Measurements from ENCODE around the gene PFDN2. TPM values are rescaled to one million over a fixed set of nuclear protein-coding genes. Genes with fewer than 3 reads are reported as not detected.
"Not testable (repeated sequence)": the region's sequence is repeated elsewhere in the genome, so short reads cannot be mapped to it uniquely, and the experiment has no call there.

PFDN2 gene
- polyA plus RNA-seq, 1 donor from 2014 or later: 95.2 TPM

DNA sequence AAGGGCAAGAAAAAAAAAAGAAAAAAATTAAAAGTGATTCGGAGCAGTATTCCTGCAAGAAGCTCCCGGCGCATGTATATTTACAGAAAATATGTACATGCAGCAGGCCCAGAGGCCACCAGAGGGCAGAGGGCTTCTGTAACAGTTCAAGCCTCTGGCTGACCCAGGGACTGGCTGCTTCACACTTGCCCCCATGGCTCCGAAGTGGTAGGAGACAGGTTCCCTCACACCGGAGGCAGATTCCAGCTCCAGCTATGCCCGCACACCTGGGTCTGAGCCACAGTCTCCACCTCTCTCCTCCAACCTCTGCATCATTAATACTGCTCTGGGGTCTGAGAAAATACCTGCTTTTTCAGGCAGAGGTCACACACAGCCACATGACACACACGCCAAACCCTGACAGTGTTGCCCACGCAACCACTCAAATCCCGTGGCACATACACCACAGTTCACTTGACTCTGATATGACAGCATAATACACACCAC lies 45.9 kb downstream of the PFDN2 start:
- no peaks in the 10 kb centered on the region for H3K9me3 Mint-ChIP-seq
- H3K36me3 Mint-ChIP-seq: peaks cover 1% of the 10 kb centered on the region
- no peaks in the 10 kb centered on the region for H3K27me3 Mint-ChIP-seq
- H3K4me1 Mint-ChIP-seq: peaks cover 19 to 28% (median 27%) of the 10 kb centered on the region in 3 donors
- H3K4me3 Mint-ChIP-seq: peak overlapping the region in 1 of 4 donors; percentile 69
- H3K27ac Mint-ChIP-seq: peak overlapping the region in 1 of 3 donors; percentile 98

GRCh38 chr1:161070761-161071160 lies 47.1 kb downstream of the PFDN2 start:
- Mint-ChIP-seq H3K4me3 (no peak overlapping the region), H3K36me3 (peaks cover 5% of the 10 kb centered on the region), H3K27ac (peak overlapping the region; percentile 97 to 100 (median 98)), H3K4me1 (peaks cover 24 to 34% (median 34%) of the 10 kb centered on the region in 3 donors), H3K9me3 (no peaks in the 10 kb centered on the region), H3K27me3 (no peaks in the 10 kb centered on the region)

DNA sequence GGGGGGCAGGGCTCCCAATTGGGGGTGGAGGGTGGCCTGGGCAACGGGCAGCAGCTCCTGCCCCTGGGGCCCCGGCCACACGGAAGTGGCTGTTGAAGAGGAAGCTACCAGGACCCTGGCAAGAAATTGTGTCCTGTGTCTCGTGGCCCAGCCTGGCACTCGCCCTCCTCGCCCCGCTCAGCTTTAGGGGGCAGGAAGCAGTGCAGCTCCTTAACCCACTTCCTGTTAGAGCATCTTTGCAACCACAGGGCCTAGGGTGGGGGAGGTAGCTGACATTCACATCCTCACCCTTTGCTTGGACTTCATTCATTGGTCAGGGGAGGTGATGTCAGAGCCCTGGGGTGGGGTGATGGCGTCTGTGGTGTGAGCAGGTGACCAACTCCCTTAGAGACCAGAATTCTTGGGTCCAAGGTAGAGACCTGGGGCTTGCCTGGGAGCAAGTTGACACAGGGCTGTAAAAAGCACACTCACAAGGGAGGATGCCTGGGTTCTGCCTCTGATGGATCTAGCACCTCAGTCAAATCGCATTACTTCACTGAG lies 48.0 kb downstream of the PFDN2 start, which contains the start of gene ARHGAP30:
Gene ARHGAP30 (minus strand): TSS at position 161 of the 540 bp plus-strand sequence. CDS start 267 bp downstream, outside the sequence.
- H3K27me3 Mint-ChIP-seq: no peaks in the 10 kb centered on the region
- peak within 1 kb of the TSS; percentile 97 to 100 (median 98) for H3K27ac Mint-ChIP-seq
- peaks cover 24 to 36% (median 34%) of the 10 kb centered on the region in 3 donors for H3K4me1 Mint-ChIP-seq
- H3K4me3 Mint-ChIP-seq: peak within 1 kb of the TSS; percentile 97 to 98 (median 98)
- H3K9me3 Mint-ChIP-seq: no peaks in the 10 kb centered on the region
- H3K36me3 Mint-ChIP-seq: peaks cover 5% of the 10 kb centered on the region

DNA sequence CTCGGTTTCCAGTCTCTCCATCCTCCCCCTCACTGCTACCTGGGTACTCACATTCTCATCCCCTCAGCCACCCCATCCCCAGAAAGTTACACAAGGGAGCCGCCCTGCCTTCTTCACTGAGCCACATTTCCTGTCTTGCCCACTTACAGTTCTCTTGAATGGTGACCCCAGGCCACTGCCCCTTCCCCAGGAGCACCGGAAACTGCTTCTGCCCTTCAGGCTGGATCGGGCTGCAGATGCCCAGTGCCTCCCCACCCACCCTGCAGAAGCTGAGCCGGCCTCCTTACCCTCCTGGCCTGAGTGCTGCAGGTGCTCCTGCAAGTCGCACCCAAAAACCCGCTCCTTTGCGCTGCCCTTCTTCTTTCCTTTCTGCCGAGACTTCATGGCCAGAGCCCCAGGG lies 48.6 kb downstream of the PFDN2 start:
- no peaks in the 10 kb centered on the region for H3K27me3 Mint-ChIP-seq

DNA sequence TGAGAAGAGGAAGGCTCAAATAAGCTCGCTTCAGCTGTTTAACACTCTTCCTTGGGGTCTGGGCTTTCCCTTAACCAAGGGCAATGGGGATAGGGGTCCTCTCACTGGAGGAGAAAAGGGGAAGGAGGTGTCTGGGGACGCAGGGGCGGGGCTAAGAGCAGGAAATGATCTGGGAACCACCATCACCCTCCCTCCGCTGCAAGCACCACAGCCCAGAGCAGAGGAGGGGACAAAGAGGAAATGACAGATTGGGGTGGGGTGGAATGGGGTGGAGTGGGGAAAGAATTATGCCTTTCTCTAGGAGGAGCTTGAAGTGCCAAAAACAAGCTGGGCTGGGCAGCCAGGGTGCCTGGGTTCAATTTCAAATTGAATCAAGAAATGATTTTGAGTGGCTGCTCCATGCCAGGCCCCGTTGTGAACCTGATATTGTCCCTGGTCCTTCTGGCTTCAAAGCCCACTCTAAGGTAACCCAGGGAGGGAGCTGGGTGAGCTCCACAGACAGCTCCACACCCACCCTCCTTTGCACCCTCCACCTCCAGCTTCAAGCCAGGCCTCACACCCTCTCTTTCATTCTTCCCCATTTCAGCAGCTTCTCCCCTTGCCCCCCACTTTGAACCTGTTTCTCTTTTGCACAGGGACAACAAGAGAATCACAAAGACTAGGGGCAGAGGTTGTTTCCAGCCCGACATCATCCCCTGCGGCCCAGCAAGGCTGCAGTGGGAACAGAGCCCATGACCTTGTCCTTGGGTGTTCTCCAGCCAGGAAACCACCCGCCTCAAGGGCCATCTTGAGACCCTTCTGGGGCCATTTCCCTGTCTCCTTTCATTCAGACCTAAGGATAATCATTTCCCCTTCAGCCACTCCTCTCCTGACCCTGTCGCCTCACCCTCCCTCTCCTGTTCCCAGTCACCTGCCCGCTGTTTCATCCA lies 49.3 kb downstream of the PFDN2 start:
- peaks cover 31 to 46% (median 43%) of the 10 kb centered on the region in 3 donors for H3K4me1 Mint-ChIP-seq
- peaks cover 5% of the 10 kb centered on the region for H3K36me3 Mint-ChIP-seq
- H3K27ac Mint-ChIP-seq: peak overlapping the region; percentile 97 to 100 (median 98)
- H3K4me3 Mint-ChIP-seq: peak overlapping the region; percentile 97 to 98 (median 98)
- no peaks in the 10 kb centered on the region for H3K9me3 Mint-ChIP-seq
- no peaks in the 10 kb centered on the region for H3K27me3 Mint-ChIP-seq

More for the DNA sequence above, 48.6 kb downstream of the PFDN2 start:
- peak overlapping the region; percentile 97 to 98 (median 98) for H3K4me3 Mint-ChIP-seq
- H3K36me3 Mint-ChIP-seq: peaks cover 5% of the 10 kb centered on the region
- H3K27ac Mint-ChIP-seq: peak overlapping the region; percentile 97 to 100 (median 98)
- peaks cover 27 to 40% (median 39%) of the 10 kb centered on the region in 3 donors for H3K4me1 Mint-ChIP-seq
- H3K9me3 Mint-ChIP-seq: no peaks in the 10 kb centered on the region

DNA sequence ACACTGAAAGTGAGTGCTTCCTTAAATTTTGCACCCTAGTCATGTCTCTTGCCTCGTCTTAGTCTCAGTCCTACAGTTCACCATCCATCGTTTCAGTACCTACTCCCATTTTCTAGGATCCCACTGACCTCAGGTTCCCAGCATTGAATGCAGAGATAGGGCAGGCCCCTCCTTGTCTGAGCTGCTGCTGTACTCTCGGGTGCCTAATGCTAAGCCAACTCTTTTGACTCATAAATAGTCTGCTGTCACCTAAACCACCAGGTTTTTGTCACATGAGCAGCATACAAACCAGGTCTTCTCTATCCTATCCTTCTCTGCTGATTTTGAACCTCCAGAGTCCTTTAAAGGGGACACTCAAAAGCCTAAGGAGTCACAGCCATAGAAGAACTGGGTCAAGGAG lies 51.1 kb downstream of the PFDN2 start:
- peak overlapping the region; percentile 87 to 98 (median 98) for H3K4me3 Mint-ChIP-seq
- no peaks in the 10 kb centered on the region for H3K27me3 Mint-ChIP-seq
- peaks cover 5% of the 10 kb centered on the region for H3K36me3 Mint-ChIP-seq
- H3K27ac Mint-ChIP-seq: peak overlapping the region; percentile 97 to 100 (median 98)
- no peaks in the 10 kb centered on the region for H3K9me3 Mint-ChIP-seq
- H3K4me1 Mint-ChIP-seq: peaks cover 41 to 50% (median 47%) of the 10 kb centered on the region in 3 donors

GRCh38 chr1:161065681-161066080 lies 52.2 kb downstream of the PFDN2 start:
- peak overlapping the region in 3 of 4 donors; percentile 57 to 98 (median 60) for H3K4me3 Mint-ChIP-seq
- H3K4me1 Mint-ChIP-seq: peaks cover 36 to 48% (median 46%) of the 10 kb centered on the region in 3 donors
- H3K27ac Mint-ChIP-seq: peak overlapping the region in 2 of 3 donors; percentile 25 to 100
- not testable (repeated sequence) for H3K9me3 Mint-ChIP-seq, H3K27me3 Mint-ChIP-seq, H3K36me3 Mint-ChIP-seq

GRCh38 chr1:161063936-161064335 lies 53.9 kb downstream of the PFDN2 start:
- Mint-ChIP-seq H3K4me1 (peaks cover 29 to 47% (median 46%) of the 10 kb centered on the region in 3 donors), H3K27ac (peak overlapping the region; percentile 60 to 86 (median 78)), H3K4me3 (peak overlapping the region in 3 of 4 donors; percentile 72 to 84 (median 75))
- not testable (repeated sequence) for H3K36me3 Mint-ChIP-seq, H3K27me3 Mint-ChIP-seq, H3K9me3 Mint-ChIP-seq

DNA sequence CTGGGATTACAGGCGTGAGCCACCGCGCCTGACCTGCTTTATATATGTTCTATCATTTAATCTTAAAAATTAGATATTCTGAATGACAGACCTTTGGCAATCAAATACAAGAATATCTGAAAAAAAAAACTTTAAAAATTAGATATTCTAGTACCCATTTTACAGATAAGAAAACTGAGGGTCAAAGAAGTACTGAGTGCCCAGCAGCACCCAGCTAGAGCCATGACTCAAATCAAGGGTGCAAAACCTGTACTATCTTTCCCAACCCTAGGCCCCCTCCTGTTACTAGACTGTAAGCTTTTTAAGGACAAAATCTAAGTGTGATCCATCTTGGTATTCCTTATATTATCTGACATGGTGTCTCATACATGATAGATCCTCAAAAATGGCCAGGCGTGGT lies 56.4 kb downstream of the PFDN2 start:
- Mint-ChIP-seq H3K4me1 (peaks cover 20 to 34% (median 30%) of the 10 kb centered on the region in 3 donors), H3K36me3 (peaks cover 2% of the 10 kb centered on the region), H3K4me3 (peak overlapping the region in 1 of 4 donors; percentile 58), H3K27ac (no peak overlapping the region), H3K9me3 (no peaks in the 10 kb centered on the region), H3K27me3 (no peaks in the 10 kb centered on the region)

GRCh38 chr1:161059293-161059692 lies 58.5 kb downstream of the PFDN2 start:
- no peak overlapping the region for H3K4me3 Mint-ChIP-seq
- peaks cover 20 to 29% (median 22%) of the 10 kb centered on the region in 3 donors for H3K4me1 Mint-ChIP-seq
- H3K9me3 Mint-ChIP-seq: no peaks in the 10 kb centered on the region
- no peaks in the 10 kb centered on the region for H3K27me3 Mint-ChIP-seq
- H3K27ac Mint-ChIP-seq: peak overlapping the region in 2 of 3 donors; percentile 76 to 85
- H3K36me3 Mint-ChIP-seq: peaks cover 2% of the 10 kb centered on the region

DNA sequence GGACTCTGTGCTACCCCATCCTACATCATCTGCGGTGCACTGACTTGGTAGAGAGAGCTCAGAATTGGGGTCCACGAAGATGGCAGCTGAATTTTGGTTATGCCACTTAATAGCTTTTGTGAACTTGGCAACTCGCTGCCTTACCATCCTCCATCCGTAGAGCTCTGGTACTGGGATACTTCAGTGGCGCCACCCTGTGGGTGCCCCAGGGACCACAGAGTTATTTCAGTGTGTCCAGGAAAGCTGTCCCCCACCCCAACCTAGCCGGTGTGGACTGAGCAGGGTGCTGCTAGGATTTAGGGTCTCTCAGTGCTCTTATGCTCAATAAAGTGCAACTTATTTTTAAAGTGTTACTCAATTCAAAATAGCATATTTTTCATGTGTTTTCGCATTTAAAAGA lies 63.0 kb downstream of the PFDN2 start:
- no peaks in the 10 kb centered on the region for H3K27me3 Mint-ChIP-seq
- H3K9me3 Mint-ChIP-seq: no peaks in the 10 kb centered on the region
- H3K4me3 Mint-ChIP-seq: no peak overlapping the region
- no peak overlapping the region for H3K27ac Mint-ChIP-seq
- H3K36me3 Mint-ChIP-seq: peaks cover 6% of the 10 kb centered on the region
- H3K4me1 Mint-ChIP-seq: peaks cover 6 to 14% (median 10%) of the 10 kb centered on the region in 3 donors

DNA sequence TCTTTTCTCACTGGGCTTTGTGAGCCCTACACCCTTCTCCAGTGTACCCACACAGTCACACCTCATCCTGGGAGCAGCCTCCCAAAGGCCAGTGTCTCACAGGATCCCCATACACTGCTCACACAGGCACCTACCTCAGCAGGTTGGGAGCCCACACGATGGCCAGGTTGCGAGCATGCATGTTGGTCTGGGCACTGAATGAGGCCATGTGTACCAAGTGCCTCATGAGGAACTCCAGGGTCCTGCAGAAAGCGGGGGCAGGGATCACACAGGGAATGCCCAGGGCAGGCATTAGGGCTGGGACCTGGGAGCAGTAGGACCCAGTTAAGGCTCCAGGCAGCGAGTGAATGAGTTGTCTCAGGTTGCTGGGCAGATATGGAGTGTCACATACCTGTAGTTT lies 63.6 kb downstream of the PFDN2 start:
- Mint-ChIP-seq H3K27me3 (no peaks in the 10 kb centered on the region), H3K27ac (no peak overlapping the region), H3K9me3 (no peaks in the 10 kb centered on the region), H3K4me3 (no peak overlapping the region), H3K4me1 (peaks cover under 1 to 10% (median 9%) of the 10 kb centered on the region in 3 donors), H3K36me3 (peaks cover 8% of the 10 kb centered on the region)

DNA sequence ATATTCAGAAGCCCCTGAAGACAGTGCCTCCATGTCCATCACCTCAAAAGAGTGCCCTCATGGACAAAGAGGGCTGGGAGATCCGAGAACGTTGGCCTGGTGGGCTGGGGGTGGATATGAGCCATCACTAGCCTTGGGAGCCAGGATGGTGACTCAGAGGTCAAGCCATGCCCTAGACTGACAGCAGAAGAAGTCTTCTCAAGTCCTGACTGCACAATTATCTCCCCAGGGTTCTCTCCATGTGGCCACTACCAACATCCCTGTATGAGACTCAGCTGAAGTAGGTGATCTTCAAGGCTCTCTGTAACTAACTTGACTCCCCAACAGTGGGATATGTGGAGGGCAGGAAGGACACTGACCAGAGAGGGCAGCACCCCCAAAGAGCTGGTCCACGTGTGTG lies 64.9 kb downstream of the PFDN2 start:
- Mint-ChIP-seq H3K36me3 (peaks cover 12% of the 10 kb centered on the region), H3K27me3 (no peaks in the 10 kb centered on the region), H3K27ac (peak overlapping the region; percentile 47 to 71 (median 54)), H3K4me1 (peaks cover 4 to 17% (median 10%) of the 10 kb centered on the region in 3 donors), H3K9me3 (no peaks in the 10 kb centered on the region), H3K4me3 (no peak overlapping the region)

- H3K36me3 Mint-ChIP-seq: peaks cover 17% of the 10 kb centered on the region
- no peak overlapping the region for H3K4me3 Mint-ChIP-seq
- no peaks in the 10 kb centered on the region for H3K9me3 Mint-ChIP-seq
- H3K4me1 Mint-ChIP-seq: peaks cover 11 to 24% (median 18%) of the 10 kb centered on the region in 3 donors
- H3K27me3 Mint-ChIP-seq: no peaks in the 10 kb centered on the region
- H3K27ac Mint-ChIP-seq: peak overlapping the region in 2 of 3 donors; percentile 39
Measured at GRCh38 chr1:161051219-161051618, 66.6 kb downstream of the PFDN2 start.
